SKM-1 treated with dmso at 0.1 percent for 144 hours (cell line): ENCODE results near the gene FHOD3.

Experiments
- DNase-seq: peaks from one replicate; lab custom pipeline; 2025; ENCODE audit not compliant: unreplicated experiment; lab: John Stamatoyannopoulos, UW

FHOD3 gene

DNA sequence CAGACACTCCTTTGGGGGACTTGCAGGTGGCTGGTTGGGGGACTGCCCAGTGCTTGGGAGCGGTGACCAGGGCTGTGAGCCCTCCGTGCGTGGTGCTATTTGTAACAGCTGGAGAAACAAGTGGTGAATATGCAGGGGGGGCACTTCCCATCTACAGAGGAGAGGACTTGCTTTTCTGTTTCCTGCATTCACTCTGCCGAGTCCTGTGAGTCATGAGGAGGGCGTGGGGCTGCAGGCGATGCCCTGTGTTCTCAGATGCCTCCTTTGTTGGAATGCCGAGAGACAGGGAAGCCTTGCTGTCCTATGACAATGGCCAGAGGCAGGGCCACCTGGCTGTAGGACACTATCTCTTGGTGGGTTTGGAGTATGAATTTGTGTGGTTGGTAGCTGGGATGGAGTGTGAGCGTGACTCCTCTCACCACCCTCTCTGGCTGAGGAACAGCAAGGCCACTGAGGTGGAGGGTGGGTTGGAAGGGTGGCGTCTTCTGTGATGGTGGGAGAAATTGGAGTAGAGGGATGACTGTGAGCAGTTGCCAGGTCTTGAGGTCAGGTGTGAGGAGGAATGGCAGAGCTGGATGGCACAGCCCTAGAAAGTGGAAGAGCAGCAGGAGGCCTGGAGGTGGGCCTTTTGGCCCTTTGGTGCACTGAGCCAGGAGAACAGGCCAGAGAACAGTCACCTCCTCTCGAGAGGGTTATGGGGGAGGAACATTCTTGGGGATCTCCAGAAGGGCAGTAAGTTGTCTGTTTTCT, 24.3 kb downstream of the FHOD3 start:
- DNase-seq, result no peak

DNA sequence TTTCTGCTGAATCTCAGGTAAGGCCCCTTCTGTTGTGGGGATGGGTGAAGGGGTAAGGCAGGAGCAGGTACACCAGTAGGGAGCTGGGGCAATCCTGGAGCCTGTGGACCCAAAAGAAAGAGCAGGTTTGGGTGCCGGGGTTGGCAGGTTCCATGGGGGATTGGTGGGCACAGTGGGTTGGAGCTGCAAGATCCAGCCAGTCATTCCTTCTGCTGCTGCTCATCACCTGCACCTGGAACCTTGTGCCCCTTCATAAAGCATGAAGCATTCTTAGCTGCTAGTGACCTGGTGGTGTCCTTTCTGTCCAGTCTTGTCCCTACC, 24.9 kb downstream of the FHOD3 start:
- no peak for DNase-seq

DNA sequence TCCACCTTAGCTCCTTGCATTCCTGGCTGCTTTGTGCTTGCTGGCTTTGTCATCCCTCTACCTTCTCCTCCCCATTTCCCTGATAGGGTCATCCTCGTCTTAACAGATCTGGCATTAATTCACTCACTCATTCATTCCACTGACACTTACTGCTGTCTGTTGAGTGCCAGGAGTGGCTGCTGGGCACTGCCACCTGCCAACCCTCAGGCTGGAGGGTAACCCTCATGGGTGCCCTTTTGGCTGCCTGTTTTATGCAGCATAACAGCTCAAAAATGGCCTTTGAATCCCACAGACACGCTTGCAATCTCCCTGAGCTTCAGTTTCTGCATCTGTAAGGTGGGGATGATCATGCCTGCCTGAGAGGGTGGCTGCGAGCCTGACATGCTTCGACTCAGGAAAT, 25.2 kb downstream of the FHOD3 start:
- DNase-seq, result no peak

DNA sequence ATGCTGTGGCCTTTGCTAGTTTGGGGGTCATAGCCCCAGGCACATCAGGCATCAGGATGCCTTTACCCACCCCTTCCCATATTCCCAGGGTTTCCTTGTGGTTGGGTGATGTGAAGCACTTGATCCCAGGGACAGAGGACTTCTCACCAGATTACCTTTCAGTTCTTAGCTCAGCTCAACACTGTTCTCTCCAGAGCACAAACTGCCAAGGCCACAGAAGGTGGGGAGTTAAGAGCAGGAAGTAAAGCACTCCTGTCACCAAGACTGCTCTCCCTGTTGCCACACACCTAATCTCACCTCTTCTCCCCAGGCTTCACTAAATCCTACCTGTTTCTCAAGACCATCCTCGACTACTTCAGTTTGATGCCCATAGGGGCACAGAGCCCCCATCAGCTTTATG, 25.9 kb downstream of the FHOD3 start:
- no peak for DNase-seq

DNA sequence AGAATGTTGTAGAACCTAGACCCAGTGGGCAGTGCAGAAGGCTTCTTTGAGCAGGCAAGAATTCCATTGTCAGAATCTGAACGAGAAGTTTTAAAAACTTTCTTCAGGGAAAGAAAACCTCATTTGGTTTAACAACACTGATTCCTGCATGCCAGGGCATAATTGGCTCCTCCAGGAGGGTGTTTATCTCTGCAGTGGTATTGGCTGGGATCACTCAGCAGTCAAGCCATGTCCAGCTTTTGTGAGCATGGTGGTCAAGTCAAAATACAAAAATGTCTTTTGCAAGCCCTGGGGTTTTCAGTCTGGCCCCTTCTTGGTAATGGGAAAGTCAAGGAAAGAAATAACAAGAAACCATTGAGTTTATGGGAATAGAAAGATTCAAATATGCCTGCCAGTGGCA, 28.3 kb downstream of the FHOD3 start:
- DNase-seq, result no peak

DNA sequence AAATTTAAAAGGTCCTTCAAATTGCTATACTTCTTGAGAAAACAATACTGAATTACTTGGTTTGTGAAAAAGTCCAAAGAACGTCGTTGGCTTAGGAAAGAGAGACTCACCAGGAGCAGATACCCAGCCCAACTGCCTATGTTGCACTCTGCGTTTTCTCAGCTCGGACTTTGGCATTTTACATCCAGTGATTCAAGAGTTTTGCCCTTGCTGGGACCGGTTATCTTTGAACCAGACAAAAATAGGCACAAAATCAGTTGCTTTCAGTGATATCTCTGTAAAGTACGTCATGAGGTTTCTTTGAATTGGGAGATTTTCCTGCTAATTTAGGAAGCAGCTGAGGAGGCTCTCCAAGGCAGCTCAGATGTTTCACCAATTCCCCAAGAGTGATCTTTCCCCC, 29.3 kb downstream of the FHOD3 start:
- no peak for DNase-seq

DNA sequence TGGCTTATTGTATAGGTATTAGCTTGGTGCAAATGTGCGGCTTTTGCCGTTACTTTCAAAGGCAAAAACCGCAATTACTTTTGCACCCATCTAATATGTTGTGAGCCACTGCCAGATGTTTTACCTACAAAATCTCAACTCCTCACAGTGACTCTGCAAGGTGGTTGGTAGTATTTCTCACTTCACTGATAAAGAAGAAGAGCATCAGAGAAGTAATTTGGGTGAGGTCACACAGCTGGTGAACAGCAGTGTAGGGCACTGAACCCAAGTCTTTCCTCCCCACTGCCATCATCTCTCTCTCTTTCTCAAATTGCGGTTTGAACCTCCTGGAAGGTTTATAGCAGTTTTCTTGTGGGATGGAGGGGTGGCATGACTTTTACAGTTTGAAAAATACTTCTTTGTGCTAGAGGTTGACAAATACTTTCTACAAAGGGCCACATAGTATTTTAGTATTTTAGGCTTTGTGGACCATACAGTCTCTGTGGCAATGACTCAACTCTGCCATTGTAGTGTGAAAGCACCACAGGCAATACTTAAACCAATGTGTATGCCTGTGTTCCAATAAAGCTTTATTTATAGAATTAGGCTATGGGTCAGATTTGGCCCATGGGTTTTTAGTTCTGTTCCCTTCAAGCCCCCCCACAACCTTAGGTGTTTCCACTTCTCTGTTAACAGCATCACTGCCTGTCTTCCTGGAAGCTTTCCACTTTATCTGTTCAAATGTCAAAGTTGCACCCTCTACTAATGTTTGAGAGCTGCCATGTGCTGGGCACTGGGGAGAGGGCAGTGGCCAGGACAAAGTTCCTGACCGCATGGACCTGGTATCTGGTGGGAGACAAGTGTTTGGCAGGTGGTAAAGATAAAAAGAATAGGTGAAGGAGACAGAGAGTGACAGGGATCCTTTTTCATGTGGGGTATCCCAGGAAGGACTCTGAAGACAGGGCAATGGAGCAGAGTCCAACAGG, 30.1 kb downstream of the FHOD3 start:
- no peak for DNase-seq

DNA sequence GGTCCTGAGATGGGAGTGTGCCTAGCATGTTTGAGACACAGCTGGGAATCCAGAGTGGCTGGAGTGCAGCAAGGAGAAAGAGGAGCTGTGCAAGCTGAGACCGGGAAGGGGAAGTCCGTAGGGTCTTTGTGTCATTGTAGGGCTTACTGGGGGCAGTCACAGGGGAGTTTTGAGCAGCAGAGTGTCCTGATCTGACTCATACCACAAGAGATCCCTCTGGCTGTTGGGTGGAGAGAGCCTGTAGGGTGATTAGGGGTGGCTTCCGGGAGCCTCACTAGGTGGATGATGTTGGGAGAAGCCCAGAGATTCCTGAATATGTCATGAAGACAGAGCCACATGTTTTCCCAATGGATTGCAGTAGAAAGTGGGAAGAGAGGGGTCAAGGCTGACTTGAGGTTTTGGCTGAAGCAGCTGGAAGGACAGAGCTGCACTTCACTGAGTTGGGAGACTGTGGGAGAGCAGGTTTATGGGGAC, 30.9 kb downstream of the FHOD3 start:
- DNase-seq, result no peak

DNA sequence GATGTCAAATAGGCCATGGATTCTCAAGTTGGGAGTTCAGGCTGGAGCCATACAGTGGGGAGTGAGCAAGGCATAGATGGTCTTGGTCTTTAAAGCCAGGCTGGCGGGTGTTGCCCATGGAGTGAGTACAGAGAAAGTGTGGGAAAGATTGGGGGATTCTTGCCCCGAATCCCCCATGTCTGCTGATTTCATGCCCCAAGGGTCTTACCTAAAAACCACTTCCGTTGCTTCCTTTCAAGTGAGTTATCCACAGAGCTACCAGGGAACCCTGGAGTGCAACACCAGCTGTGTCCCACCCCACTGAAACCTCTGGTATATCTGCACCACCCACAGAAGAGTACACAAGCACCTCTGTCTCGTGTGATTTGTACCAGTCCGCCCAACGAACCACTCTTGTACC, 31.4 kb downstream of the FHOD3 start:
- DNase-seq, result no peak

DNA sequence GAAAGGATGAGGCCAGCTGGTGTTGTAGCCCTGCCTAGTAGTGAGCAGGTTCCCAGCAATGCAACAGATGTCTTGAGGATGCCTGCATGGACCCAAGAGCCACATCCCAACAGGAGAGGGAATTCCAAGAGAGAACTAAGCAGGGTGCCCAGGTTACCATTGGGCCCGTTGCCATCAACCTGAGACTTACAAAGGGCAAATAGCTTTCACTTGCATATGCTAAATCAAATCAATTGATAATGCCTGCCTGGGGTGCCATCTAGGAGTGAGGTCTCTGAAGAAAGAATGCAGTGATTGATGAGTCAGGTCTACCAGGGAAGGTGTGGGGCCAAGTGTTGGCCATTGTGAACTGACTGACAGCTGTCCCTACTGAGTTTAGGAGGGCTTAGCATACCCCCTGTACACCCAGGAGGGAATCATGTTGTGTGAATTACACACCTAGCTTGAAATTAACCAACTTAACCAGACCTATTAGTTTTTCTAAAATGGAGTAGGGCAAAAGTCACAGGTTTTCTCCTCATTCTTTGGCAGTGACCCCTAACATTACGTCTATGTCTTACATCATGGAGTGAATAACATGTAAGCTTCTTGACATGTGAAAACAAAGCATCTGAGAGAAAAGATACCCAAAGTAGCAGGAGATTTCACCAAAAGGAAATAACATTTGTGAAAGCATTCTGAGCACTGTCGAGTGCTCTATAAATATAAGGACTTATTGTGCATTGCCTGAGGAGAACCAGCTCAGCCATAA, 32.3 kb downstream of the FHOD3 start:
- no peak for DNase-seq

DNA sequence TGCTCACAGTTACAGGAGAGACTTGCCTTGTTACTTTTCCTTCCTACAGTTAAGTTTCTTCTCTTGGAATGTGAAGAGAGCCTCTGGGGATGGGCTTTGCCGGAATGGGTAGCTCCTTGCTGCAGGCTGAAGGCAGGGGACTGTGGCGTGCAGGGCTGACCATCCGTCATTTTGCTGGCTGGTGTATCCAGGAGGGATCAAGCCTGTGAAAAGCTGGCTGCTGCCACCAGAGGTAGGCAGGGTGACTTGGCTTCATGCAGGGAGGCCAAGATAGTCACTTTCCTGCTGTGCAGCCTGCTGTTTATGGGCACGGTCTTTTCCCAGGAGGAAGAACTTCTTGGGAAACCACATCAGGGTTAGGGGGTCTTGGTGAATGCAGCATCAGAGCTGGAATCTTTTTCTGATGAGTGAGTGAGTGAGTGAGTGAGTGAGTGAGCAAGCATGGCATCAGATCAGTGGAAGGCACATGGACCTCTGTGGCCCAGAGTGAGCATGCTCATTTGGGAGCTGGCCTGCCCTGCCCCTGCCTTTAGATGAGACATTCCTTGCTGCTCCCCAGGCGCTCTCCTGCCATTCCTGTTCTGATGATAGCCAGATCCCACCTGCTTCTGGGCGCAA, 33.0 kb downstream of the FHOD3 start:
- no peak for DNase-seq

DNA sequence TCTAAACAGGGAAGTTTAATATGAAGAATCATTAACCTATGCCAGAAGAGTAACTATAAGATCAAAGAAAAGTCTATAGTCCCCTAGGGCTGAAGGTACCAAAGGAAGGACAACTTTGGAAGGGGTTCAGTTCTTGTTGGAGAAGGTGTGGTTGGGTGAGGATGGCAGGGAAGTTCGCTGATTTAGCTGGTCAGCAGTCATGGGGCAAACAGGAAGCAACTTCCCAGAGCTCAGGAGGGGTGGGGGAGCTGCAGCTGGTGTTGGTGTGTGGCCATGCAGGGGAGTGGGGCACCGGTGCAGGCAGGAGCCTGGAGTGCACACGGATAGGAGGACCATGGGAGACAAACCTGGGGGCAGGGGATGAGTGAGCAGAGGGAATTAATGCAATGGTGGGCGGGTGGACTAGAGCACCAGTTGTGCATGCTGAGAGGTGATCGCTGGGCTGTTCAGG, 34.0 kb downstream of the FHOD3 start:
- DNase-seq, result no peak

DNA sequence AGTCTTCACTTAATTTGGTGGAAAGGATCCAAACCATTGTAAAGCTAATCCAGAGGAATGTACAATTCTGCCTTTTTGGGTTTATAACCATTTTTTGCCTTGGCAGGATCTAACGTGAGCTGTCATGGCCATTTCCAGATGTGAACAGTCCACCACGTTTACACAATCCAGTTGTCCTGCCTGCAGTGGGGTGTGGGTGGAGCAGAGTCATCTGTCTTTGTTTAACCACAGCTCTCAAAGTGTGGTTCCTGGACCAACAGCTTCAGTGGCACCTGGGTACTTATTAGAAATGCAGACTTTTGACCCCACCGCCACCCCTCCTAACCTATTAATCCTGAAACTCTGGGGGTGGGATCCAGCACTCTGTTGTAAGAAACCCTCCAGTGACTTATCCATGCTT, 35.9 kb downstream of the FHOD3 start:
- DNase-seq, result no peak

DNA sequence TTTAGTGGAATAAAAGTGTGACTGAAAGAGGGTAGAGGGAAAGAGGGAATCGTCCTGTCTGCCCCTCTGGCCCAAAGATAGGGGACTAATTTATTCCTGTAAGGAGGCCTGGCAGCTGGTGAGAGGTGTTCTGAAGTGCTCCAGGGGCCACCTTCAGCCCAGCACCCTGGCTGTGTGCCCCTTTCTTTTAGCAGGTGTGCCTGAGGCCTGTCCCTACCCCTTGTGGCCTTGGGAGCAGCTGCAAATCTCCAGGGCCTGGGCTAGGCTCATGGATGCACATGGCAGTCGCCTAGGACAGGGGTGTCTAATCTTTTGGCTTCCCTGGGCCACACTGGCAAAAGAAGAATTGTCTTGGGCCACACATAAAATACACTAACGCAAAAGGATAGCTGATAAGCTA, 37.3 kb downstream of the FHOD3 start:
- DNase-seq, result no peak

DNA sequence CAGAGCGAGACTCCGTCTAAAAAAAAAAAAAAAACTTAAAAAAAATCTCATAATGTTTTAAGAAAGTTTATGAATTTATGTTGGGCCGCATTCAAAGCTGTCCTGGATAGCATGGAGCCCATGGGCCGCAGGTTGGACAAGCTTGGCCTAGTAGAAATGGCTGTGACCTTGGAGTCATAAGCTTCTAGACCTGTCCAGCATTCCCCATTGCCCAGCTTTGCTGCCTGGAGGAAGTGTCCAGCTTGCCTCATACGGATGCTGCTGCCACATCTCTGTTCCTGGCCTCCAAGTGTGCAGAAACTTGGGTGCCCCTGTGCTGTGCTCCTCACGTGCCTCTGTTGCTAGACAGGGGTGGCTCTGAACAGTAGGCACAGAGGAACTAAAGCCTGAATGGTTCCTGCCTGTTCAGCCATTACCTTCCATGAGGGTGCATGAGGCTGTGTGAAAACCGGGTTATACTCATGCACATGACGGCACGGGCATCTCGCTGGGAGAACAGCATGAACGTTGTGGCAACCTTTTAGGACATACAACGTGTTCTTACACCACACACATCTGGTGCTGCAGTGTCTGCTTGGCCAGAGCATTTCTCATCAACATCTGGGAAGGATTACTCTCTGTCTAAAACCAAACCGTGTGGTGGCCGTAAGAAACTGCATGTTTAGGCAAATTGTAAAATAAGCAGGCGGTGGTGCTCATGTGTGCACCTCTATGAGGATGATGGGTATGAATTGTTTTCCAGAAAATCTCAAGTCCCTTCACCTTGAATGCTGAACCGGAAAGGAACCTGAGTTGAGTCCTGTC, 38.2 kb downstream of the FHOD3 start:
- DNase-seq, result no peak

DNA sequence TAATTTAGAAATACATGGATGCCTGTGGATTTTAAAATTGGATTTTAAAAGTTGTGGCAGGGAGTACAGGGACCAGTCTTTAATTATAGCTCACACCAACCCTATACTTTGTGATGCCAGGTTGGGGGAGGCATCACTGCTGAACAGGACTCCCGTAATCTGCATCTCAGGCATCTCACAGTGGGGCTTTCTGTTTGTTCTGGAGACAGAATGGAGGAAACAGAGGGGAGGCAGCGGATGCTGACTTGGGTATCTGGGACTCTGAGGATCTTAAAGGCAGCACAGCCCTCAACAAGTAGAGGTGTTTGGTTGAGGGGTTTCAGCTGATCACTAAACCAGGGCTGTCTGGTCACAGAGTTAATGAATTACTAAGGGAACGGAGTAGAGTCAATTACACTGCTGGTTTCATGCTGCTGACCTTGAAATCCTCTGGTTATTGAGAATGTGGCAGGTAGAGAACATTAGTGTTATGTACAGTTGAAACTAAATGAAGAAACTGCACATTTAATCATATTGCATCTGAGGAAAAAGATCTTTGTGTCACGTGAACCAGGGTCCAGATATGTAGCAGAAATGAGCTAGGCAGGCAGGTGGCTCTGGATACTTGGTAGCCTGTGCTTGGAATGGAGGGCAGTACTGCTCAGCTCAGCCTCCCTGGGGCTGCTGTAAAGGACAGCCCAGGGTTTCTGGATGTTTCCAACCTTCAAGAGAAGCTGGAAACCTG, 40.3 kb downstream of the FHOD3 start:
- DNase-seq, result no peak

DNA sequence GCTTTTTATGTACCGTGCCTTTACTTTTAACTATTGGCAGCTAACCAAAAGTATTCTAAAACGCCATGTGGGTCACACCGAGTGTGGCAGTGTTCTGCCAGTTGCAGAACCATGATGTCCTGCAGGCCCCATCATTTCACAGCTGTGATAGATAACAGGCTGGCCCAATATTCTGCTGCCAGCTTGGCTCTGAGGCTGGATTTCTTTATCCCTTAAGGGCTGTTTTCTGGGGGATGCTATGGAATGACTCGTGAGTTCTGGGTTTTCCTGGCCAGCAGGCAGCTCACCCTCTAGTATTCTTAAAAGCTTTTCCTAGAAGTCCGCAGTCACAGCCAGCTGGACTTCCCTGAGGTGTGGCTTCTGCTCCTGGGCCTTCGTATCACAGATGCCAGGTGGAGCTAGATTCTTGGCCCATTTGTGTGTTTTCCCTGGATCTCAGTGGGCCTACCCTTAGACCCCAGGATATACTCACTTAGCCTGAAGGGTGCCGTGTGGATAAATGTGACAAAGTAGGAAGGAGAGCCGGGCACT, 41.0 kb downstream of the FHOD3 start:
- DNase-seq, result no peak

DNA sequence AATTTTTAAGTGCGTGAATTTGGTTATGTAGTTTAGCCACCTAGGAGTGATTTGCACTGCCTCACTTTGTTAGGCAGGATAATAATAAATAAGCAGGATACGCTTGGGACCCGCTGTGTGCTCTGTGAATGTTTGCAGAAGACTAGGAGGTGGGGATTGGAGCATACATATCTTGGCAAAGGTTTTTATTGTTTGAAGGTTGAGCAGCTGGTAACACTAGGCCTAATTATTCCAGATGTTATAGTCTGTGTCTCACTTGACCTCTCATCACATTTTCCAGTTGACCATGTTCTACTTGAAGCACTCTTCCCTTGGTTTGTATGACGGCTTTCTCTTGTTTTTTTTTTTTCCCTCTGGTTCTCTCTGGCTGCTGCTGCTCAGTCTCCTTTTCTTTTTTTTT, 42.7 kb downstream of the FHOD3 start:
- no peak for DNase-seq

DNA sequence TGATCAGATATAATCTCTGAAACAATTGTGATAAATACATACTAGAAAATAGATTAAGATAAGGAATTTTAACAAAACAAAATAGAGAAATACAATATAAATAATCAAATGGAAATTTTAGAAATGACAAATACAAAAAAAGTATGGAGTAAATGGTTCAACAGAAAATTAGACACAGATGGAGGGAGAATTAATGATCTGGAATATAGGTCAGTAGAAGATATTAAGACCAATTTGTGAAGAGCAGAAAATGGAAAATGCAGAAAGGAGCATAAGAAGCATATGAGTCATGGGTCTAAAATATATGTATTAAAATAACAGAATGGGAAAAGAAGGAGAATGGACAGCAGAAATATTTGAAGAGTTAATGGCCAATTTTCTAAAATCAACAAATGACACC, 44.4 kb downstream of the FHOD3 start:
- no peak for DNase-seq
